ENCODE results near the gene RAB30. TPM values are rescaled to one million over a fixed set of nuclear protein-coding genes. Genes with fewer than 3 reads are reported as not detected.
A peak's percentile ranks its signal among the peaks of the same experiment; 100 is the strongest.

RAB30 gene
- total and polyA plus RNA-seq, 9 of the 15 experiments (the other 6 are each of a cell fraction or from before 2014, with no cell fraction given) = 0.29 to 1.3 (median 1.0) TPM

GRCh38 chr11:83019888-83020579 is 51.7 kb downstream of the RAB30 start:
- H3K9me3 ChIP-seq (replicated peaks; ENCODE audit: control insufficient read depth, insufficient read depth, low read depth, low read length) = no peaks in the 10 kb centered on the region
- H3K27ac ChIP-seq (ENCODE audit: extremely low read depth, low read depth, low read length) = no peak overlapping the region
- no peak overlapping the region for H2AFZ ChIP-seq (ENCODE audit: low read depth, low read length)
- H3K4me3 ChIP-seq = no peak overlapping the region
- no peaks in the 10 kb centered on the region for H3K9me1 ChIP-seq (ENCODE audit: control insufficient read depth, insufficient read depth, low read length)
- DNase-seq (ENCODE audit: extremely low read depth in 1 of 4, low spot score in 3 of 4) = no peak
- FAIRE-seq = no peak
- intact Hi-C loops (cut with micrococcal nuclease) (no loop called here), in situ Hi-C loops (cut with MboI) (no loop called here)
- WGBS (ENCODE audit: insufficient coverage, low coverage, missing lambda C conversion rate) = 11% methylated on average over 12 of the region's 12 CpGs
- peaks cover 0 to 12% of the 10 kb centered on the region in 2 experiments; a peak in 1 of 5 replicates for H3K4me1 ChIP-seq (replicated peaks in 1 of 2; ENCODE audit: control insufficient read depth in 2 of 2, insufficient read depth in 2 of 2, low read length in 2 of 2)
- H4K20me1 ChIP-seq (replicated peaks; ENCODE audit: control insufficient read depth, insufficient read depth, low read length) = no peaks in the 10 kb centered on the region
- TF ChIP-seq ZNF354B (CRISPR knock-in tag; IDR thresholded peaks at IDR 0.05) (no peak), ZNF436 (CRISPR knock-in tag; IDR thresholded peaks at IDR 0.05) (no peak), MAX (CRISPR knock-in tag; IDR thresholded peaks at IDR 0.05) (no peak), EHMT2 (IDR thresholded peaks at IDR 0.05) (no peak)
- H3K27me3 ChIP-seq (ENCODE audit: control insufficient read depth in 2 of 2, insufficient read depth in 2 of 2, low read length in 2 of 2) = peaks cover 0 to 18% of the 10 kb centered on the region in 2 experiments; a peak in 3 of 5 replicates
- ChIA-PET CTCF (ENCODE audit: low intra/inter-chr PET ratio) (no interaction called here), POLR2A (interaction anchor here (0.6 to 0.8 kb wide), 4 partner anchors 43 to 288 kb away, joined by 3 to 4 read pairs (median 3); partner anchors contain the start of gene RAB30)
- no peak overlapping the region for H3K4me2 ChIP-seq (ENCODE audit: insufficient read depth, low read length)
- H3K36me3 ChIP-seq (ENCODE audit: control insufficient read depth, insufficient read depth, low read length) = no peaks in the 10 kb centered on the region
- ATAC-seq = peak; percentile 79
- peak overlapping the region in 1 of 2 experiments; percentile 77; a peak in 2 of 4 replicates for H3K9ac ChIP-seq (ENCODE audit: insufficient read depth in 1 of 2, low read depth in 2 of 2, low read length in 2 of 2)
- no TSS peak for BruUV-seq (replicated peaks)
- no peaks in the 10 kb centered on the region for H3K79me2 ChIP-seq (ENCODE audit: control insufficient read depth, insufficient read depth, low read length)

GRCh38 chr11:83014951-83015350 is 56.7 kb downstream of the RAB30 start:
- ChIA-PET CTCF (ENCODE audit: low intra/inter-chr PET ratio) (no interaction called here), POLR2A (interaction anchor here (1.6 kb wide), 1 partner anchor 12 kb away, joined by 4 read pairs; no protein-coding TSS in a partner anchor)
- no peak overlapping the region for H3K4me2 ChIP-seq (ENCODE audit: insufficient read depth, low read length)
- no peak overlapping the region for H3K27ac ChIP-seq (ENCODE audit: extremely low read depth, low read depth, low read length)
- DNase-seq (ENCODE audit: extremely low read depth in 1 of 4, low spot score in 3 of 4) = no peak
- H3K9me1 ChIP-seq (ENCODE audit: control insufficient read depth, insufficient read depth, low read length) = no peaks in the 10 kb centered on the region
- no peak for ATAC-seq
- H4K20me1 ChIP-seq (replicated peaks; ENCODE audit: control insufficient read depth, insufficient read depth, low read length) = no peaks in the 10 kb centered on the region
- in situ Hi-C loops (cut with MboI) = no loop called here
- intact Hi-C loops (cut with micrococcal nuclease) = no loop called here
- WGBS (ENCODE audit: insufficient coverage, low coverage, missing lambda C conversion rate) = 0% methylated on average over 1 of the region's 1 CpG
- no peak for FAIRE-seq
- no peaks in the 10 kb centered on the region for H3K79me2 ChIP-seq (ENCODE audit: control insufficient read depth, insufficient read depth, low read length)
- H3K9me3 ChIP-seq (replicated peaks; ENCODE audit: control insufficient read depth, insufficient read depth, low read depth, low read length) = no peaks in the 10 kb centered on the region
- H3K4me3 ChIP-seq = no peak overlapping the region
- H3K9ac ChIP-seq (ENCODE audit: insufficient read depth in 1 of 2, low read depth in 2 of 2, low read length in 2 of 2) = no peak overlapping the region
- no peaks in the 10 kb centered on the region for H3K36me3 ChIP-seq (ENCODE audit: control insufficient read depth, insufficient read depth, low read length)
- BruUV-seq (replicated peaks) = no TSS peak
- peaks cover 0 to 4% of the 10 kb centered on the region in 2 experiments; a peak in 3 of 5 replicates for H3K4me1 ChIP-seq (replicated peaks in 1 of 2; ENCODE audit: control insufficient read depth in 2 of 2, insufficient read depth in 2 of 2, low read length in 2 of 2)
- no peak overlapping the region for H2AFZ ChIP-seq (ENCODE audit: low read depth, low read length)
- H3K27me3 ChIP-seq (ENCODE audit: control insufficient read depth in 2 of 2, insufficient read depth in 2 of 2, low read length in 2 of 2) = no peaks in the 10 kb centered on the region; a peak in 1 of 5 replicates
- no peak for TF ChIP-seq CHAMP1 (IDR thresholded peaks at IDR 0.05)
- no peak for TF ChIP-seq PCBP1 (IDR thresholded peaks at IDR 0.05; ENCODE audit: low read depth, low read length, poor library complexity, severe bottlenecking)
- no peak for TF ChIP-seq ZBTB9 (CRISPR knock-in tag; IDR thresholded peaks at IDR 0.05)
- no peak for TF ChIP-seq DDX20 (tag; IDR thresholded peaks at IDR 0.05; ENCODE audit: low read depth)
- TF ChIP-seq WHSC1 (IDR thresholded peaks at IDR 0.05; ENCODE audit: low read length) = no peak
- no peak for TF ChIP-seq NCOA2 (IDR thresholded peaks at IDR 0.05; ENCODE audit: partially characterized antibody in 2 of 2)
